H9 (cell line): Measurements from ENCODE around the gene CFL1. TPM values are rescaled to one million over a fixed set of nuclear protein-coding genes. Genes with fewer than 3 reads are reported as not detected.

Source experiments
- DNase-seq: peaks from one replicate; pipeline ENCODE4 v3.0.0-alpha.2; 2017
- H2AFZ ChIP-seq: one replicate; pipeline ENCODE4 v1.6.1; 2013; ENCODE audit warnings: mild to moderate bottlenecking, low read length, control low read depth, moderate library complexity
- H2AK5ac ChIP-seq: 2 replicates; pipeline ENCODE4 v1.6.1; 2013; ENCODE audit warnings: low read length, control low read depth, mixed read lengths; ENCODE audit not compliant: insufficient read length
- H2BK120ac ChIP-seq: one replicate; pipeline ENCODE4 v1.6.1; 2013; ENCODE audit warnings: low read depth, mild to moderate bottlenecking, low read length, control low read depth, inconsistent platforms; ENCODE audit not compliant: poor library complexity, severe bottlenecking
- H2BK12ac ChIP-seq: 2 replicates; pipeline ENCODE4 v1.6.1; 2013; ENCODE audit warnings: low read length, control low read depth, mixed read lengths, low read depth; ENCODE audit not compliant: insufficient read length
- H2BK15ac ChIP-seq: 2 replicates; pipeline ENCODE4 v1.6.1; 2013; ENCODE audit warnings: low read depth, low read length, control low read depth
- H2BK20ac ChIP-seq: one replicate; pipeline ENCODE4 v1.6.1; 2013; ENCODE audit warnings: low read depth, mild to moderate bottlenecking, low read length, control low read depth, inconsistent platforms; ENCODE audit not compliant: poor library complexity, severe bottlenecking
- H2BK5ac ChIP-seq: 2 replicates; pipeline ENCODE4 v1.6.1; 2013; ENCODE audit warnings: low read length, control low read depth, mixed read lengths; ENCODE audit not compliant: insufficient read length
- H3K14ac ChIP-seq: 2 replicates; pipeline ENCODE4 v1.6.1; 2013; ENCODE audit warnings: low read length, control low read depth; ENCODE audit not compliant: insufficient read depth
- H3K18ac ChIP-seq: 2 replicates; pipeline ENCODE4 v1.6.1; 2013; ENCODE audit warnings: low read depth, mild to moderate bottlenecking, mixed read lengths, low read length, control low read depth; ENCODE audit not compliant: insufficient read length
- H3K23ac ChIP-seq: 2 replicates; pipeline ENCODE4 v1.6.1; 2013; ENCODE audit warnings: low read length, control low read depth, mixed read lengths, low read depth; ENCODE audit not compliant: insufficient read length
- H3K23me2 ChIP-seq: 2 replicates; pipeline ENCODE4 v1.6.1; 2013; ENCODE audit warnings: low read depth, mild to moderate bottlenecking, mixed read lengths, low read length, control low read depth; ENCODE audit not compliant: insufficient read length, poor library complexity, severe bottlenecking
- H3K27ac ChIP-seq: 2 replicates; pipeline ENCODE4 v1.5.1; 2013; ENCODE audit warnings: low read length, control low read depth, mixed read lengths, low read depth; ENCODE audit not compliant: insufficient read length
- H3K27me3 ChIP-seq: 2 replicates; pipeline ENCODE4 v1.6.1; 2013; ENCODE audit warnings: low read length, control low read depth, inconsistent platforms; ENCODE audit not compliant: insufficient read depth
- H3K4ac ChIP-seq: 2 replicates; pipeline ENCODE4 v1.6.1; 2013; ENCODE audit warnings: low read depth, mild to moderate bottlenecking, control low read depth, inconsistent platforms, low read length, moderate library complexity
- H3K4me1 ChIP-seq: 2 replicates; pipeline ENCODE4 v1.6.1; 2013; ENCODE audit warnings: low read length, control low read depth, inconsistent platforms; ENCODE audit not compliant: insufficient read depth
- H3K4me2 ChIP-seq: 2 replicates; pipeline ENCODE4 v1.6.1; 2013; ENCODE audit warnings: low read length, control low read depth, mixed read lengths; ENCODE audit not compliant: insufficient read length, insufficient read depth
- H3K56ac ChIP-seq: 2 replicates; pipeline ENCODE4 v1.6.1; 2013; ENCODE audit warnings: low read depth, mild to moderate bottlenecking, mixed read lengths, low read length, control low read depth; ENCODE audit not compliant: insufficient read length
- H3K79me1 ChIP-seq: 2 replicates; pipeline ENCODE4 v1.6.1; 2013; ENCODE audit warnings: low read depth, mild to moderate bottlenecking, moderate library complexity, low read length, control low read depth, inconsistent platforms; ENCODE audit not compliant: insufficient read depth, poor library complexity, severe bottlenecking
- H3K79me2 ChIP-seq: 2 replicates; pipeline ENCODE4 v1.6.1; 2013; ENCODE audit warnings: low read length, control low read depth, inconsistent platforms; ENCODE audit not compliant: insufficient read depth
- H3K9ac ChIP-seq: 2 replicates; pipeline ENCODE4 v1.6.1; 2013; ENCODE audit warnings: low read length, control low read depth, mixed read lengths; ENCODE audit not compliant: insufficient read length; ENCODE audit errors: extremely low read depth
- H3K9me3 ChIP-seq: one replicate; pipeline ENCODE4 v1.6.1; 2013; ENCODE audit warnings: low read depth, low read length, inconsistent platforms; ENCODE audit not compliant: control insufficient read depth
- H3T11ph ChIP-seq: one replicate; pipeline ENCODE4 v1.6.1; 2013; ENCODE audit warnings: mild to moderate bottlenecking, low read length, control low read depth, inconsistent platforms
- H4K20me1 ChIP-seq: one replicate; pipeline ENCODE4 v1.6.1; 2013; ENCODE audit not compliant: control insufficient read depth, insufficient read length, insufficient read depth
- H4K5ac ChIP-seq: 2 replicates; pipeline ENCODE4 v1.6.1; 2013; ENCODE audit warnings: low read depth, mild to moderate bottlenecking, mixed read lengths, low read length, control low read depth; ENCODE audit not compliant: insufficient read length
- H4K8ac ChIP-seq: replicated peaks from 2 replicates; pipeline ENCODE4 v1.6.1; 2013; ENCODE audit warnings: low read length, control low read depth, mixed read lengths, low read depth; ENCODE audit not compliant: insufficient read length
- H4K91ac ChIP-seq: 2 replicates; pipeline ENCODE4 v1.6.1; 2013; ENCODE audit warnings: low read depth, mild to moderate bottlenecking, moderate library complexity, mixed read lengths, low read length, control low read depth; ENCODE audit not compliant: insufficient read length
- H3K27ac Mint-ChIP-seq, 3 experiments: 2 replicates in 2 of 3; 3 replicates in 1 of 3; pipeline ENCODE4 v1.8.0; 2020 to 2021; ENCODE audit warnings: mixed read lengths in 3 of 3, mild to moderate bottlenecking in 1 of 3, moderate library complexity in 1 of 3
- H3K27me3 Mint-ChIP-seq: 2 replicates; pipeline ENCODE4 v1.8.0; 2021; ENCODE audit warnings: low read depth, mild to moderate bottlenecking, moderate library complexity, mixed read lengths
- H3K36me3 Mint-ChIP-seq, 3 experiments: 2 replicates in 2 of 3; 3 replicates in 1 of 3; pipeline ENCODE4 v1.8.0; 2020 to 2021; ENCODE audit warnings: low read depth in 3 of 3, mixed read lengths in 3 of 3; ENCODE audit not compliant: insufficient read depth in 1 of 3
- H3K4me1 Mint-ChIP-seq, 2 experiments: 2 replicates each; pipeline ENCODE4 v1.8.0; 2020; ENCODE audit warnings: mixed read lengths in 2 of 2
- H3K4me3 Mint-ChIP-seq, 2 experiments: 2 replicates in 1 of 2; 3 replicates in 1 of 2; pipeline ENCODE4 v1.8.0; 2020 to 2021; ENCODE audit warnings: mild to moderate bottlenecking in 2 of 2, mixed read lengths in 2 of 2, moderate library complexity in 1 of 2
- H3K9me3 Mint-ChIP-seq, 2 experiments: 2 replicates in 1 of 2; 3 replicates in 1 of 2; pipeline ENCODE4 v1.8.0; 2020; ENCODE audit warnings: mild to moderate bottlenecking in 2 of 2, mixed read lengths in 2 of 2, moderate library complexity in 1 of 2
- WGBS: extraction: QIAGEN DNeasy Blood & Tissue Kit; methylation state at CpG from one replicate; pipeline ENCODE4 v1.1.7; 2013; ENCODE audit warnings: missing lambda C conversion rate, low lambda C conversion rate, mixed read lengths; ENCODE audit not compliant: insufficient read length; ENCODE audit errors: extremely low coverage; 5-methylcytosine and 5-hydroxymethylcytosine counted together
- total RNA-seq: library from RNA; stranded (reverse); gene quantifications from 2 replicates; pipeline ENCODE4 v1.2.1, GENCODE V29; 2021
- TF ChIP-seq, protein P1 (sequence below): fragments of 200-600 bp; sonication (generic); conservative IDR thresholded peaks from 3 replicates; pipeline ENCODE4 v1.8.0; 2021; ENCODE audit warnings: antibody characterized with exemption, mild to moderate bottlenecking

CFL1 gene
- total RNA-seq, 1 experiment from 2014 or later, result 1,107 TPM

DNA sequence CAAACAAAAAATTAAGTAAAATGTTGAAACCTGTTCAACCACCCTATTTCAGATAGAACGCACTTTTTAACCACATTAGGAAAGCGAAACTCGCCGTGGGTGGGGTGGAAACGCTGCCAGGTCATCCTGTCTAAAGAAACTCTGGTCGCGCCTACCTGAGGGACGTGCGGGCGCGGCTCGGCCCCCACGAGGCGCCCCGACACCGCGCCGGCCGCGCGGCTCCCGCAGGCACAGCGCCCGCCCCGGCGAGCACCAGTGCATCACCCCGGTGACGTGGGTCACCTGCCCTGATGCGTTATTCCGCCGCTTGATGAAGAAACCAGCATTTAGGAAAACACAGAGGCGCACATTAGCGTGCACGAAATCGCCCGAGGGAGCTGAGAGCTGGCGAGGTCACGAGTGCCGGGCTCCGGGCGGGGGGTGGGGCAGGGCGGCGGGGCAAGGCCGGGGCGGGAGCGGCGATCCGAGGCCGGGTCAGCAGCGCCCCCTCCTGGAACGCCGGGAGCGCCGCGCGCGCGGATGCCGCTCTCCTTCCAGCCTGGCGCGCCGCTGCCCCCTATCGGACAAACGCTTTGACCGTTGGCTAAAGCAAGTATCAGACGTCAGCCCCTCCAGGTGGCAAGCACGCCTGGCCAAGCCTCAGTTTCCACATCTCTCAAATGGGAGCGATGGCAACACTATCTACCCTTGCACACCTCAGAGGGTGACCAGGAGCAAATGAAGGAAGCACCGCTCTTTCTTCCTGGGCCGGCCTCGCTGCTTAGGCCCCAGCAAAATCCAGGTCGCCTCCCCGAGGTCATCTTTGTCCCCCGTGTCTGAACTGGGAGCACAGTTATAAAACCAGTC, 39.9 kb downstream of the CFL1 start:
- Mint-ChIP-seq H3K27me3 (peaks cover 25% of the 10 kb centered on the region), H3K9me3 (no peaks in the 10 kb centered on the region; a peak in 1 of 5 replicates), H3K27ac (no peak overlapping the region; a peak in 1 of 7 replicates), H3K4me1 (peaks cover 0 to 8% of the 10 kb centered on the region in 2 experiments; a peak in 1 of 4 replicates), H3K36me3 (no peaks in the 10 kb centered on the region; a peak in 1 of 7 replicates), H3K4me3 (peak overlapping the region; percentile 59 to 84)
- TF ChIP-seq, protein P1, sequence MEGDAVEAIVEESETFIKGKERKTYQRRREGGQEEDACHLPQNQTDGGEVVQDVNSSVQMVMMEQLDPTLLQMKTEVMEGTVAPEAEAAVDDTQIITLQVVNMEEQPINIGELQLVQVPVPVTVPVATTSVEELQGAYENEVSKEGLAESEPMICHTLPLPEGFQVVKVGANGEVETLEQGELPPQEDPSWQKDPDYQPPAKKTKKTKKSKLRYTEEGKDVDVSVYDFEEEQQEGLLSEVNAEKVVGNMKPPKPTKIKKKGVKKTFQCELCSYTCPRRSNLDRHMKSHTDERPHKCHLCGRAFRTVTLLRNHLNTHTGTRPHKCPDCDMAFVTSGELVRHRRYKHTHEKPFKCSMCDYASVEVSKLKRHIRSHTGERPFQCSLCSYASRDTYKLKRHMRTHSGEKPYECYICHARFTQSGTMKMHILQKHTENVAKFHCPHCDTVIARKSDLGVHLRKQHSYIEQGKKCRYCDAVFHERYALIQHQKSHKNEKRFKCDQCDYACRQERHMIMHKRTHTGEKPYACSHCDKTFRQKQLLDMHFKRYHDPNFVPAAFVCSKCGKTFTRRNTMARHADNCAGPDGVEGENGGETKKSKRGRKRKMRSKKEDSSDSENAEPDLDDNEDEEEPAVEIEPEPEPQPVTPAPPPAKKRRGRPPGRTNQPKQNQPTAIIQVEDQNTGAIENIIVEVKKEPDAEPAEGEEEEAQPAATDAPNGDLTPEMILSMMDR, result peak; percentile 100
- peak; percentile 91 for DNase-seq
- Histone ChIP-seq H3K14ac (peak overlapping the region; percentile 58; the same call in 1 of the 2 replicates), H2BK5ac (no peak overlapping the region), H3K4ac (no peak overlapping the region), H4K8ac (no peak overlapping the region), H3K79me1 (no peaks in the 10 kb centered on the region), H2AK5ac (no peak overlapping the region), H2BK15ac (no peak overlapping the region), H2BK20ac (no peak overlapping the region), H3K27ac (no peak overlapping the region), H2BK12ac (no peak overlapping the region), H4K5ac (no peak overlapping the region), H4K20me1 (no peaks in the 10 kb centered on the region), H3K56ac (no peak overlapping the region), H3K23me2 (peaks cover 3% of the 10 kb centered on the region), H4K91ac (no peak overlapping the region), H3K9me3 (no peaks in the 10 kb centered on the region), H3K4me2 (peak overlapping the region; percentile 55), H3K27me3 (no peaks in the 10 kb centered on the region), H2BK120ac (no peak overlapping the region), H3K79me2 (no peaks in the 10 kb centered on the region), H3K23ac (no peak overlapping the region), H3K18ac (no peak overlapping the region), H3K4me1 (no peaks in the 10 kb centered on the region), H3K9ac (peak overlapping the region; percentile 55), H3T11ph (no peak overlapping the region), H2AFZ (no peak overlapping the region)
- no CpG with 5 or more reads among the region's 74 CpGs for WGBS
